ENCODE measurements around the gene COL19A1.

- TF ChIP-seq EZH2 (IDR thresholded peaks at IDR 0.05): no peak
- TF ChIP-seq POLR2AphosphoS5 (IDR thresholded peaks at IDR 0.05; ENCODE audit: borderline replicate concordance, low read depth, low read length): no peak
Observed at GRCh38 chr6:70125602-70126001, 259.2 kb downstream of the COL19A1 start.
